Measurements from ENCODE around the gene RIBC2.
"Not testable (repeated sequence)": the region's sequence is repeated elsewhere in the genome, so short reads cannot be mapped to it uniquely, and the experiment has no call there.

Gene RIBC2

DNA sequence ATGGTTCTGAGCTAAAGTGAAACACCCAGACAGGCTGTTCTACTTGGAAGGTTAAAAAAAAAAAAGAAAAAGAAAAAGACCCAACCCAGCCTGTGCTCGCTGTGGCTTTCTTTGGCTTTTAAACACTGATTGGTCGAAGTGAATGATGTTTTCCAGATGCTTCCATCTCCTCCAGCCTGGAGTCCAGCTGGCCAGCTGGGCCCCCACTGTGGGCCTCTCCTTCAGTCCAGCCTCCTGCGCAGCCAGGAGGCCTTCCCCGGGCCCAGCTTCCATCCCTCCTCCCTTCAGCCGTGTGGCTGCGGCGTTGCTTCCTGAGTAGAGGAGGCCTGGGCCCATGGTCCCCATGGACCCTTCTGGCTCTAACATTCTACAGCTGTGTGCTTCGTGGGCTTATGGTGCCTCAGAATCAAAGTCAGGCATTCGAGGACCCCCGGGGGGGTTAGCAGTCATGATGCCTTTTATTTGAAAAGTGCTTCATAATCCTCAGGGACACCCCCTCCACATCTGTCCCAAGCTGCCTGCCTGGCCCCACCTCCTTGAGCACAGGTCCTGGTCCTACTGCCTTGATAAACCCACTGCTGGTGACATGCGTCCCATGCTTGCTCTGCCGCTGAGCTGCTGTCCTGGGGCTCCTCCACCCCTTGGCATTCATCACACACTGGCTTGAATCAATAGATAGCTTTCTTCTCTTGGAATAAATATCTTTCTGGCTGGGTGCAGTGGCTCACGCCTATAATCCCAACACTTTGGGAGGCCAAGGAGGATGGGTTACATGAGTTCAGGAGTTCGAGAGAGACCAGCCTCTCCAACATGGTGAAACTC, 47.0 kb downstream of the RIBC2 start:
- Histone ChIP-seq H3K27me3 (no peaks in the 10 kb centered on the region), H3K4me1 (peaks cover 0 to 5% (median 0%) of the 10 kb centered on the region in 4 donors), H3K36me3 (no peaks in the 10 kb centered on the region), H3K4me3 (no peak overlapping the region), H3K9me3 (no peaks in the 10 kb centered on the region), H3K27ac (peak overlapping the region; percentile 8 to 44)
- intact Hi-C loops (cut with DNase I; ENCODE audit: low total_unique reads): no loop called here
- DNase-seq: peak; percentile 69 to 81
- TF ChIP-seq, protein P1, sequence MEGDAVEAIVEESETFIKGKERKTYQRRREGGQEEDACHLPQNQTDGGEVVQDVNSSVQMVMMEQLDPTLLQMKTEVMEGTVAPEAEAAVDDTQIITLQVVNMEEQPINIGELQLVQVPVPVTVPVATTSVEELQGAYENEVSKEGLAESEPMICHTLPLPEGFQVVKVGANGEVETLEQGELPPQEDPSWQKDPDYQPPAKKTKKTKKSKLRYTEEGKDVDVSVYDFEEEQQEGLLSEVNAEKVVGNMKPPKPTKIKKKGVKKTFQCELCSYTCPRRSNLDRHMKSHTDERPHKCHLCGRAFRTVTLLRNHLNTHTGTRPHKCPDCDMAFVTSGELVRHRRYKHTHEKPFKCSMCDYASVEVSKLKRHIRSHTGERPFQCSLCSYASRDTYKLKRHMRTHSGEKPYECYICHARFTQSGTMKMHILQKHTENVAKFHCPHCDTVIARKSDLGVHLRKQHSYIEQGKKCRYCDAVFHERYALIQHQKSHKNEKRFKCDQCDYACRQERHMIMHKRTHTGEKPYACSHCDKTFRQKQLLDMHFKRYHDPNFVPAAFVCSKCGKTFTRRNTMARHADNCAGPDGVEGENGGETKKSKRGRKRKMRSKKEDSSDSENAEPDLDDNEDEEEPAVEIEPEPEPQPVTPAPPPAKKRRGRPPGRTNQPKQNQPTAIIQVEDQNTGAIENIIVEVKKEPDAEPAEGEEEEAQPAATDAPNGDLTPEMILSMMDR (IDR thresholded peaks at IDR 0.05): no peak

DNA sequence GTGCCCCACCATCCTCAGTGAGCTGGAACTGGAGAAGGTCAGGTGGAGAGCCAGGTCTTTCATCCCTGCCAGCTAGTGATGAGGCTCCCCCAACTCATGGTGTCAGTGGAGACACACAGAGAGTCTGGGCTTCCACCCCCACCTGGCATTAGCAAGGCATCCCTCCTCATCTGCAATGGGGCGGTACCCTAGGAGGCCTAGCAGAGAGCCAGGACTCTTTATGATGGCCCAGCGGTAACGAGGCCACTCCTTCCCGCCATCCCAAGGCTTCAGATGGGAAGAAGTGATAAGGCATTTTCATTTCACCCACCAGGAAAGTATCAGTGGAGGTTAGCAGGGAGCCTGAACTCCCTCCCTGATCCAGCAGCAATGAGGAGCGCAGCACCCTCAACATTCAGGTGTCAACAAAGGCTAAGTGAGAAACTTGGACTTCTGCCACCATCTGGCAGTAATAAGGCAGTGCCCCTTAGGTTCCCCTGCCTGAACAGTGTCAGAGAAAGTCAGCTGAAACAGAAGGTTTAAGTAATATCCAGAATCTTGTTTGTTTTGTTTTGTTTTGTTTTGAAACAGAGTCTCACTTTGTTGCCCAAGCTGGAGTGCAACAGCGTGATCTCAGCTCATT, 48.7 kb downstream of the RIBC2 start:
- no peak overlapping the region for H3K27ac ChIP-seq
- peaks cover 0 to 5% (median 4%) of the 10 kb centered on the region in 3 donors for H3K9me3 ChIP-seq
- intact Hi-C loops (cut with DNase I; ENCODE audit: low total_unique reads): no loop called here
- TF ChIP-seq, protein P1 (IDR thresholded peaks at IDR 0.05): no peak
- no peaks in the 10 kb centered on the region for H3K27me3 ChIP-seq
- H3K4me1 ChIP-seq: peaks cover 0 to 5% (median 0%) of the 10 kb centered on the region in 4 donors
- DNase-seq: no peak
- no peaks in the 10 kb centered on the region for H3K36me3 ChIP-seq
- no peak overlapping the region for H3K4me3 ChIP-seq

- H3K27me3 ChIP-seq; H3K27ac ChIP-seq; intact Hi-C loops (cut with DNase I; ENCODE audit: low total_unique reads); H3K9me3 ChIP-seq; H3K4me1 ChIP-seq; H3K36me3 ChIP-seq; H3K4me3 ChIP-seq: not testable (repeated sequence)
- DNase-seq: peak in 1 of 2 donors; percentile 12
These were observed 50.2 kb downstream of the RIBC2 start for GRCh38 chr22:45463691-45464090.

DNA sequence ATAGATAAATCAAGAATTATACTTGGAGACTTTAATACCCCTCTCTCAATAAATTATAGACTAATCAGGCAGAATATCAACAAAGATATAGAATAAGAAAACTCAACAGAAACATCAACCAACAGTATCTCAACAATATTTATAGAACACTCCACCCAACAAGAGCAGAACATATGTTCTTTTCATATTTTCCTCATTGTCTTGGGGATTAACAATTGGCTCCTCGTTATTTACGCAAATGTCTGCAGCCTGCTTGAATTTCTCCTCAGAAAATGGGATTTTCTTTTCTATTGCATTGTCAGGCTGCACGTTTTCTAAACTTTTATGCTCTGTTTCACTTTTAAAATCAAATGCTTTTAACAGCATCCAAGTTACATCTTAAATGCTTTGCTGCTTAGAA, 52.1 kb downstream of the RIBC2 start:
- Histone ChIP-seq H3K9me3 (peaks cover 0 to 5% (median 4%) of the 10 kb centered on the region in 3 donors), H3K27me3 (no peaks in the 10 kb centered on the region), H3K36me3 (no peaks in the 10 kb centered on the region), H3K27ac (no peak overlapping the region), H3K4me1 (peaks cover 0 to 29% (median 18%) of the 10 kb centered on the region in 4 donors), H3K4me3 (no peak overlapping the region)
- intact Hi-C loops (cut with DNase I; ENCODE audit: low total_unique reads): no loop called here
- no peak for DNase-seq
- TF ChIP-seq, protein P1 (IDR thresholded peaks at IDR 0.05): no peak

- Histone ChIP-seq H3K4me1 (peaks cover 0 to 53% (median 27%) of the 10 kb centered on the region in 4 donors), H3K9me3 (peaks cover 0 to 5% (median 4%) of the 10 kb centered on the region in 3 donors), H3K27ac (peak overlapping the region; percentile 77 to 78), H3K4me3 (no peak overlapping the region), H3K27me3 (no peaks in the 10 kb centered on the region), H3K36me3 (no peaks in the 10 kb centered on the region)
- peak; percentile 52 to 76 for DNase-seq
- intact Hi-C loops (cut with DNase I; ENCODE audit: low total_unique reads): no loop called here
- TF ChIP-seq, protein P1 (IDR thresholded peaks at IDR 0.05): no peak
These were observed 55.4 kb downstream of the RIBC2 start for GRCh38 chr22:45468872-45469271.
